Mesenchymal stem cell (in vitro differentiated cells and primary cell): Measurements from ENCODE around the gene LRRC75A.

Experiments
- DNase-seq: peaks from one replicate; pipeline ENCODE4 v3.0.0-alpha.2; 2013
- H2AFZ ChIP-seq: one replicate; pipeline ENCODE4 v1.6.1; 2013; ENCODE audit warnings: low read depth, mild to moderate bottlenecking, control low read depth, inconsistent platforms, low read length, moderate library complexity
- H2AK5ac ChIP-seq: 2 replicates; pipeline ENCODE4 v1.6.1; 2013; ENCODE audit warnings: low read length, moderate library complexity, mild to moderate bottlenecking, inconsistent platforms; ENCODE audit not compliant: severe bottlenecking
- H2BK120ac ChIP-seq: one replicate; pipeline ENCODE4 v1.6.1; 2013; ENCODE audit warnings: low read depth, mild to moderate bottlenecking, inconsistent platforms, low read length, moderate library complexity
- H2BK12ac ChIP-seq, 2 experiments: one replicate each; pipeline ENCODE4 v1.6.1; 2013; ENCODE audit warnings: inconsistent platforms in 2 of 2, low read length in 2 of 2, mild to moderate bottlenecking in 2 of 2, moderate library complexity in 2 of 2, control low read depth in 1 of 2
- H2BK15ac ChIP-seq: one replicate; pipeline ENCODE4 v1.6.1; 2013; ENCODE audit warnings: mild to moderate bottlenecking, low read depth, inconsistent platforms; ENCODE audit not compliant: poor library complexity, severe bottlenecking
- H2BK5ac ChIP-seq: 2 replicates; pipeline ENCODE4 v1.6.1; 2013; ENCODE audit warnings: low read depth, mild to moderate bottlenecking, low read length, control low read depth, inconsistent platforms; ENCODE audit not compliant: poor library complexity, severe bottlenecking
- H3K14ac ChIP-seq, 2 experiments: one replicate each; pipeline ENCODE4 v1.6.1; 2013; ENCODE audit warnings: inconsistent platforms in 2 of 2, low read length in 2 of 2, control low read depth in 1 of 2, mild to moderate bottlenecking in 1 of 2, moderate library complexity in 1 of 2
- H3K18ac ChIP-seq, 2 experiments: one replicate each; pipeline ENCODE4 v1.6.1; 2013; ENCODE audit warnings: inconsistent platforms in 2 of 2, low read length in 2 of 2, control low read depth in 1 of 2, low read depth in 1 of 2, mild to moderate bottlenecking in 1 of 2
- H3K23ac ChIP-seq, 2 experiments: one replicate each; pipeline ENCODE4 v1.6.1; 2013; ENCODE audit warnings: inconsistent platforms in 2 of 2, low read length in 2 of 2, mild to moderate bottlenecking in 2 of 2, moderate library complexity in 2 of 2, control low read depth in 1 of 2
- H3K27ac ChIP-seq: 2 replicates; pipeline ENCODE4 v1.5.1; 2013; ENCODE audit warnings: mild to moderate bottlenecking, moderate library complexity, low read length, control low read depth, inconsistent platforms; ENCODE audit not compliant: poor library complexity, severe bottlenecking
- H3K27me3 ChIP-seq, 2 experiments: 2 replicates each; pipeline versions ENCODE4 v1.6.1 to v1.7.0; 2013; ENCODE audit warnings: low read length in 2 of 2, mild to moderate bottlenecking in 2 of 2, moderate library complexity in 2 of 2, control low read depth in 1 of 2, inconsistent platforms in 1 of 2; ENCODE audit not compliant: control insufficient read depth in 1 of 2, insufficient read depth in 1 of 2
- H3K36me3 ChIP-seq, 2 experiments: 2 replicates each; pipeline versions ENCODE4 v1.6.1 to v1.7.0; 2013; ENCODE audit warnings: low read length in 2 of 2, control low read depth in 1 of 2, inconsistent platforms in 1 of 2, low read depth in 1 of 2, mild to moderate bottlenecking in 1 of 2; ENCODE audit not compliant: insufficient read depth in 2 of 2, control insufficient read depth in 1 of 2
- H3K4ac ChIP-seq, 2 experiments: one replicate each; pipeline ENCODE4 v1.6.1; 2013; ENCODE audit warnings: inconsistent platforms in 2 of 2, low read length in 2 of 2, mild to moderate bottlenecking in 2 of 2, moderate library complexity in 2 of 2, control low read depth in 1 of 2, low read depth in 1 of 2
- H3K4me1 ChIP-seq: 2 replicates; pipeline ENCODE4 v1.6.1; 2013; ENCODE audit warnings: low read depth, low read length, control low read depth; ENCODE audit not compliant: control insufficient read depth, insufficient read depth
- H3K4me2 ChIP-seq: 2 replicates; pipeline ENCODE4 v1.6.1; 2013; ENCODE audit warnings: low read length, mild to moderate bottlenecking, inconsistent platforms; ENCODE audit not compliant: poor library complexity, severe bottlenecking
- H3K4me3 ChIP-seq, 2 experiments: 2 replicates each; pipeline versions ENCODE4 v1.5.1 to v1.7.0; 2013; ENCODE audit warnings: low read length in 2 of 2, mild to moderate bottlenecking in 2 of 2, control low read depth in 1 of 2, low read depth in 1 of 2; ENCODE audit not compliant: insufficient read depth in 1 of 2
- H3K79me1 ChIP-seq: replicated peaks from 2 replicates; pipeline ENCODE4 v1.6.1; 2013; ENCODE audit warnings: mild to moderate bottlenecking, control low read depth, low read length, inconsistent platforms; ENCODE audit not compliant: poor library complexity, severe bottlenecking
- H3K9ac ChIP-seq: 2 replicates; pipeline ENCODE4 v1.7.0; 2013; ENCODE audit warnings: mild to moderate bottlenecking, low read length, moderate library complexity
- H3K9me3 ChIP-seq: 2 replicates; pipeline ENCODE4 v1.7.0; 2013; ENCODE audit warnings: mild to moderate bottlenecking, low read length; ENCODE audit not compliant: control insufficient read depth
- H4K8ac ChIP-seq: one replicate; pipeline ENCODE4 v1.6.1; 2013; ENCODE audit warnings: inconsistent platforms, mild to moderate bottlenecking, low read length, moderate library complexity
- H4K91ac ChIP-seq: one replicate; pipeline ENCODE4 v1.6.1; 2013; ENCODE audit warnings: mild to moderate bottlenecking, low read length, inconsistent platforms
- WGBS: methylation state at CpG from one replicate; pipeline ENCODE4 v1.1.7; 2013; ENCODE audit warnings: mixed read lengths; 5-methylcytosine and 5-hydroxymethylcytosine counted together

The LRRC75A gene

GRCh38 chr17:16484445-16485175, 7.4 kb downstream of the LRRC75A start:
- Histone ChIP-seq H2AFZ (no peak overlapping the region), H2BK12ac (peak overlapping the region in 1 of 2 experiments; percentile 48), H3K36me3 (no peaks in the 10 kb centered on the region), H3K23ac (no peak overlapping the region), H3K14ac (no peak overlapping the region), H3K4me1 (peaks cover 11% of the 10 kb centered on the region), H2BK5ac (no peak overlapping the region), H3K18ac (peak overlapping the region in 1 of 2 experiments; percentile 2), H4K91ac (peak overlapping the region; percentile 52), H3K4ac (peak overlapping the region in 1 of 2 experiments; percentile 9), H4K8ac (no peak overlapping the region), H3K9me3 (no peaks in the 10 kb centered on the region), H3K9ac (peak overlapping the region; percentile 77), H3K4me3 (peak overlapping the region in 1 of 2 experiments; percentile 62), H2BK120ac (no peak overlapping the region), H3K79me1 (no peaks in the 10 kb centered on the region), H2BK15ac (no peak overlapping the region), H3K27me3 (peaks cover 6 to 16% of the 10 kb centered on the region in 2 experiments), H2AK5ac (no peak overlapping the region), H3K27ac (no peak overlapping the region), H3K4me2 (no peak overlapping the region)
- no peak for DNase-seq
- 61% methylated on average over 14 of the region's 19 CpGs for WGBS

GRCh38 chr17:16483021-16483645, 8.9 kb downstream of the LRRC75A start:
- Histone ChIP-seq H2BK15ac (no peak overlapping the region), H3K79me1 (no peaks in the 10 kb centered on the region), H2AK5ac (no peak overlapping the region), H4K8ac (no peak overlapping the region), H3K4me1 (peaks cover 11% of the 10 kb centered on the region), H3K23ac (no peak overlapping the region), H3K27ac (no peak overlapping the region), H2AFZ (no peak overlapping the region), H2BK5ac (no peak overlapping the region), H3K9me3 (no peaks in the 10 kb centered on the region), H4K91ac (no peak overlapping the region), H3K18ac (no peak overlapping the region), H2BK12ac (no peak overlapping the region), H3K9ac (no peak overlapping the region), H3K4me2 (no peak overlapping the region), H3K4ac (no peak overlapping the region), H3K36me3 (no peaks in the 10 kb centered on the region), H2BK120ac (no peak overlapping the region), H3K4me3 (no peak overlapping the region), H3K14ac (no peak overlapping the region), H3K27me3 (peaks cover 0 to under 1% of the 10 kb centered on the region in 2 experiments)
- 92% methylated on average over 8 of the region's 8 CpGs for WGBS
- no peak for DNase-seq

GRCh38 chr17:16482253-16482652, 9.7 kb downstream of the LRRC75A start:
- Histone ChIP-seq H2AFZ (no peak overlapping the region), H2BK15ac (no peak overlapping the region), H3K27ac (no peak overlapping the region), H3K14ac (no peak overlapping the region), H3K9me3 (no peaks in the 10 kb centered on the region), H3K4me2 (no peak overlapping the region), H3K4me3 (no peak overlapping the region), H2BK12ac (no peak overlapping the region), H4K8ac (no peak overlapping the region), H2AK5ac (no peak overlapping the region), H3K23ac (no peak overlapping the region), H3K9ac (no peak overlapping the region), H3K27me3 (no peaks in the 10 kb centered on the region), H2BK5ac (no peak overlapping the region), H3K4ac (no peak overlapping the region), H3K36me3 (no peaks in the 10 kb centered on the region), H3K18ac (no peak overlapping the region), H4K91ac (peak overlapping the region; percentile 37), H3K79me1 (no peaks in the 10 kb centered on the region), H3K4me1 (peaks cover 18% of the 10 kb centered on the region), H2BK120ac (no peak overlapping the region)
- WGBS, result 94% methylated on average over 8 of the region's 8 CpGs
- no peak for DNase-seq

- no peak overlapping the region for H4K8ac ChIP-seq
- H3K14ac ChIP-seq, result no peak overlapping the region
- H4K91ac ChIP-seq, result no peak overlapping the region
- H2BK15ac ChIP-seq, result no peak overlapping the region
- H2BK12ac ChIP-seq, result no peak overlapping the region
- H3K4me3 ChIP-seq, result no peak overlapping the region
- H3K27me3 ChIP-seq, result no peaks in the 10 kb centered on the region
- no peak for DNase-seq
- WGBS, result 96% methylated on average over 5 of the region's 6 CpGs
- no peak overlapping the region for H3K18ac ChIP-seq
- no peak overlapping the region for H2BK120ac ChIP-seq
- peaks cover 15% of the 10 kb centered on the region for H3K4me1 ChIP-seq
- no peak overlapping the region for H3K23ac ChIP-seq
- H2AK5ac ChIP-seq, result no peak overlapping the region
- H3K4me2 ChIP-seq, result no peak overlapping the region
- no peak overlapping the region for H3K9ac ChIP-seq
- H3K79me1 ChIP-seq, result no peaks in the 10 kb centered on the region
- no peaks in the 10 kb centered on the region for H3K36me3 ChIP-seq
- H2AFZ ChIP-seq, result no peak overlapping the region
- no peak overlapping the region for H3K4ac ChIP-seq
- H2BK5ac ChIP-seq, result no peak overlapping the region
- no peak overlapping the region for H3K27ac ChIP-seq
- no peaks in the 10 kb centered on the region for H3K9me3 ChIP-seq
These were observed 11.0 kb downstream of the LRRC75A start for GRCh38 chr17:16480995-16481394.
